ENCODE results near the gene ABI3. TPM values are rescaled to one million over a fixed set of nuclear protein-coding genes. Genes with fewer than 3 reads are reported as not detected.

ABI3 gene
- total and polyA plus RNA-seq, 9 of the 15 experiments (the other 6 are each of a cell fraction or from before 2014, with no cell fraction given) = not detected

GRCh38 chr17:49191917-49192741, 18.4 kb upstream of the ABI3 start (continued):
- TF ChIP-seq ZBTB49 (CRISPR knock-in tag; IDR thresholded peaks at IDR 0.05; ENCODE audit: borderline replicate concordance) = no peak; the same call in 1 of the 2 replicates
- TF ChIP-seq BACH1 (tag; IDR thresholded peaks at IDR 0.05) = 0 out of 2 replicates have a peak, but pooled peaks have one; percentile 49
- no peak for TF ChIP-seq LARP7 (IDR thresholded peaks at IDR 0.05)
- peak; percentile 61; the same call in 1 of the 2 replicates for TF ChIP-seq HMBOX1 (IDR thresholded peaks at IDR 0.05)
- TF ChIP-seq PYGO2 (tag; IDR thresholded peaks at IDR 0.05) = 0 out of 2 replicates have a peak, but pooled peaks have one; percentile 27
- peak; percentile 35 for TF ChIP-seq JUND (IDR thresholded peaks at IDR 0.05; ENCODE audit: borderline replicate concordance, low read depth, low read length)
- TF ChIP-seq JUND (tag; IDR thresholded peaks at IDR 0.05; ENCODE audit: borderline replicate concordance, low read depth, low read length) = peak; percentile 17; the same call in 1 of the 3 replicates
- 0 out of 4 replicates have a peak, but pooled peaks of 1 of the 2 experiments have one; percentile 1 for TF ChIP-seq ZMIZ1 (IDR thresholded peaks at IDR 0.05; ENCODE audit: low read depth in 2 of 2, low read length in 2 of 2)
- peak; percentile 91 for TF ChIP-seq ZFX (CRISPR knock-in tag; IDR thresholded peaks at IDR 0.05)
- TF ChIP-seq KDM1A (IDR thresholded peaks at IDR 0.05) = peak; percentile 26 to 32; a peak in 2 of 4 replicates
- TF ChIP-seq MAZ (CRISPR knock-in tag; conservative IDR thresholded peaks at IDR 0.05 in 1 of 2, IDR thresholded peaks at IDR 0.05 in 1 of 2) = peak; percentile 65
- peak; percentile 72; the same call in 1 of the 2 replicates for TF ChIP-seq ZNF766 (CRISPR knock-in tag; conservative IDR thresholded peaks at IDR 0.05)
- no peak for TF ChIP-seq ARID3A (IDR thresholded peaks at IDR 0.05; ENCODE audit: borderline replicate concordance, low read depth, low read length)
- TF ChIP-seq GTF2E2 (tag; IDR thresholded peaks at IDR 0.05) = peak; percentile 84; the same call in 1 of the 2 replicates
- peak; percentile 22; the same call in 1 of the 2 replicates for TF ChIP-seq GATAD2A (IDR thresholded peaks at IDR 0.05)
- peak; percentile 89 for TF ChIP-seq HES1 (IDR thresholded peaks at IDR 0.05; ENCODE audit: low read depth)
- peak; percentile 94 for TF ChIP-seq RBM22 (IDR thresholded peaks at IDR 0.05; ENCODE audit: low read depth, low read length, poor library complexity, severe bottlenecking)

Measured in K562 (cell line).